H1 (cell line): ENCODE measurements around the gene PFDN1. TPM values are rescaled to one million over a fixed set of nuclear protein-coding genes. Genes with fewer than 3 reads are reported as not detected.

Experiments used
- CTCF ChIA-PET: fragments of 300-600 bp; sonication (Branson Sonifier 250); formaldehyde crosslinking; loops from one replicate; lab custom pipeline; 2021; ENCODE audit not compliant: partially characterized antibody; lab: Charles Lee
- POLR2A ChIA-PET: fragments of 300-600 bp; sonication (Branson Sonifier 250); formaldehyde crosslinking; loops from one replicate; lab custom pipeline; 2021; ENCODE audit warnings: inconsistent platforms; ENCODE audit not compliant: partially characterized antibody; lab: Charles Lee
- DNase-seq, 2 experiments: peaks; one replicate each; pipeline versions ENCODE4 v3.0.0 to v3.0.0-alpha.2; 2010 to 2022; ENCODE audit warnings: low spot score in 2 of 2, low read depth in 1 of 2, mixed read lengths in 1 of 2
- FAIRE-seq: peaks from 2 replicates; lab custom pipeline; 2011; peaks lifted over from hg19 to GRCh38; lab: Jason Lieb, UNC
- H2AFZ ChIP-seq: 2 replicates; pipeline ENCODE4 v1.8.1; 2012; ENCODE audit warnings: low read length, inconsistent platforms
- H2AK5ac ChIP-seq: 2 replicates; pipeline ENCODE4 v1.6.1; 2013; ENCODE audit warnings: low read depth, low read length
- H2BK120ac ChIP-seq: replicated peaks from 2 replicates; pipeline ENCODE3; 2013; ENCODE audit warnings: low read depth, low read length, inconsistent platforms
- H2BK12ac ChIP-seq: 2 replicates; pipeline ENCODE4 v1.6.1; 2013; ENCODE audit warnings: low read depth, low read length
- H2BK15ac ChIP-seq: 2 replicates; pipeline ENCODE4 v1.6.1; 2013; ENCODE audit warnings: low read length
- H2BK20ac ChIP-seq: 2 replicates; pipeline ENCODE4 v1.6.1; 2013; ENCODE audit warnings: low read length
- H2BK5ac ChIP-seq: 2 replicates; pipeline ENCODE4 v1.6.1; 2013; ENCODE audit warnings: low read depth, low read length
- H3K14ac ChIP-seq: 2 replicates; pipeline ENCODE4 v1.6.1; 2013; ENCODE audit warnings: inconsistent platforms; ENCODE audit not compliant: insufficient read length
- H3K18ac ChIP-seq: 2 replicates; pipeline ENCODE4 v1.6.1; 2013; ENCODE audit warnings: low read length; ENCODE audit errors: extremely low read depth
- H3K23ac ChIP-seq: 2 replicates; pipeline ENCODE4 v1.6.1; 2013; ENCODE audit warnings: inconsistent platforms; ENCODE audit not compliant: insufficient read length
- H3K23me2 ChIP-seq: 2 replicates; pipeline ENCODE4 v1.6.1; 2013; ENCODE audit warnings: low read depth, low read length
- H3K27ac ChIP-seq: 2 replicates; pipeline ENCODE4 v1.6.1; 2011; ENCODE audit warnings: low read depth, low read length, inconsistent platforms
- H3K27me3 ChIP-seq, 4 experiments: replicated peaks in 1 of 4; 1 replicate in 1 of 4; 2 replicates in 3 of 4; pipeline versions ENCODE4 v1.6.1 to v1.8.1; 2011 to 2013; ENCODE audit warnings: low read length in 3 of 4, mild to moderate bottlenecking in 3 of 4, inconsistent platforms in 2 of 4, mixed read lengths in 2 of 4, moderate library complexity in 1 of 4; ENCODE audit not compliant: control insufficient read depth in 3 of 4, insufficient read depth in 3 of 4; ENCODE audit errors: extremely low read depth in 1 of 4
- H3K36me3 ChIP-seq, 4 experiments: 2 replicates each; pipeline versions ENCODE4 v1.6.1 to v1.8.1; 2011 to 2013; ENCODE audit warnings: mild to moderate bottlenecking in 4 of 4, low read length in 3 of 4, moderate library complexity in 2 of 4, control low read depth in 1 of 4, inconsistent platforms in 1 of 4; ENCODE audit not compliant: insufficient read depth in 4 of 4, control insufficient read depth in 2 of 4
- H3K4ac ChIP-seq: replicated peaks from 2 replicates; pipeline ENCODE3; 2013; ENCODE audit warnings: low read length, low read depth, mixed read lengths, inconsistent platforms; ENCODE audit not compliant: insufficient read length
- H3K4me1 ChIP-seq, 4 experiments: replicated peaks in 1 of 4; 1 replicate in 1 of 4; 2 replicates in 3 of 4; pipeline versions ENCODE4 v1.6.1 to v1.8.1; 2011 to 2013; ENCODE audit warnings: low read length in 3 of 4, inconsistent platforms in 2 of 4, mixed read lengths in 1 of 4; ENCODE audit not compliant: insufficient read depth in 4 of 4, control insufficient read depth in 3 of 4
- H3K4me2 ChIP-seq, 2 experiments: 2 replicates each; pipeline versions ENCODE4 v1.6.1 to v1.8.1; 2011 to 2013; ENCODE audit warnings: low read depth in 2 of 2, low read length in 2 of 2, control low read depth in 1 of 2, inconsistent platforms in 1 of 2, mild to moderate bottlenecking in 1 of 2; ENCODE audit not compliant: insufficient read depth in 1 of 2
- H3K4me3 ChIP-seq, 4 experiments: fragments of 200-600, 300-600 bp in 1 of 4; sonication (generic), shearing (Covaris generic), sonication (Bioruptor Twin) in 1 of 4; 2 replicates each; pipeline versions ENCODE4 v1.5.1 to v1.8.1; 2011 to 2016; ENCODE audit warnings: low read length in 4 of 4, low read depth in 3 of 4, control low read depth in 2 of 4, inconsistent platforms in 2 of 4, mild to moderate bottlenecking in 2 of 4, mixed read lengths in 1 of 4, moderate library complexity in 1 of 4; ENCODE audit not compliant: insufficient read depth in 2 of 4; ENCODE audit errors: extremely low read depth in 1 of 4
- H3K56ac ChIP-seq: replicated peaks from 2 replicates; pipeline ENCODE3; 2013; ENCODE audit warnings: low read depth, mild to moderate bottlenecking, mixed read lengths, low read length, inconsistent platforms; ENCODE audit not compliant: insufficient read length
- H3K79me1 ChIP-seq: 2 replicates; pipeline ENCODE4 v1.6.1; 2013; ENCODE audit warnings: low read depth, low read length, control low read depth
- H3K79me2 ChIP-seq, 2 experiments: 2 replicates each; pipeline versions ENCODE4 v1.6.1 to v1.8.1; 2012 to 2013; ENCODE audit warnings: low read length in 2 of 2, mild to moderate bottlenecking in 2 of 2, inconsistent platforms in 1 of 2; ENCODE audit not compliant: insufficient read depth in 2 of 2, control insufficient read depth in 1 of 2
- H3K9ac ChIP-seq, 4 experiments: replicated peaks in 1 of 4; 1 replicate in 1 of 4; 2 replicates in 3 of 4; pipeline versions ENCODE4 v1.6.1 to v1.8.1; 2011 to 2013; ENCODE audit warnings: low read depth in 3 of 4, low read length in 3 of 4, control low read depth in 2 of 4, mild to moderate bottlenecking in 2 of 4, moderate library complexity in 2 of 4, inconsistent platforms in 1 of 4; ENCODE audit errors: extremely low read depth in 1 of 4
- H3K9me3 ChIP-seq, 2 experiments: 2 replicates each; pipeline versions ENCODE4 v1.6.1 to v1.8.1; 2012 to 2013; ENCODE audit warnings: mild to moderate bottlenecking in 2 of 2, moderate library complexity in 2 of 2, control low read depth in 1 of 2, inconsistent platforms in 1 of 2, low read depth in 1 of 2, low read length in 1 of 2, mixed read lengths in 1 of 2; ENCODE audit not compliant: insufficient read depth in 2 of 2
- H4K20me1 ChIP-seq, 2 experiments: replicated peaks in 1 of 2; 2 replicates each; pipeline versions ENCODE3 to v1.8.1; 2011 to 2013; ENCODE audit warnings: inconsistent platforms in 2 of 2, low read length in 2 of 2, mild to moderate bottlenecking in 1 of 2; ENCODE audit not compliant: insufficient read depth in 2 of 2, control insufficient read depth in 1 of 2
- H4K5ac ChIP-seq: 2 replicates; pipeline ENCODE4 v1.6.1; 2013; ENCODE audit warnings: low read length, low read depth, mixed read lengths, inconsistent platforms; ENCODE audit not compliant: insufficient read length
- H4K8ac ChIP-seq: 2 replicates; pipeline ENCODE4 v1.8.0; 2013; ENCODE audit warnings: mild to moderate bottlenecking, moderate library complexity, low read length, inconsistent platforms; ENCODE audit not compliant: insufficient read depth; ENCODE audit errors: extremely low read depth
- H4K91ac ChIP-seq: replicated peaks from 2 replicates; pipeline ENCODE3; 2013; ENCODE audit warnings: low read length, mixed read lengths, inconsistent platforms; ENCODE audit not compliant: insufficient read length
- EGR1 ChIP-seq: IDR thresholded peaks from 2 replicates; pipeline ENCODE4 v1.6.1; 2011; ENCODE audit warnings: low read depth, low read length, borderline replicate concordance
- KDM4A ChIP-seq: IDR thresholded peaks from one replicate; pipeline ENCODE4 v1.7.1; 2012; ENCODE audit warnings: low read depth, mild to moderate bottlenecking, moderate library complexity, low read length, inconsistent platforms; ENCODE audit not compliant: severe bottlenecking
- MAFK ChIP-seq: IDR thresholded peaks from 2 replicates; pipeline ENCODE4 v1.6.1; 2012; ENCODE audit warnings: low read depth, mild to moderate bottlenecking, improper control_type of control experiment, low read length
- POU5F1 ChIP-seq: IDR thresholded peaks from 2 replicates; pipeline ENCODE4 v1.6.1; 2011; ENCODE audit warnings: low read depth, mild to moderate bottlenecking, low read length, moderate library complexity
- TAF1 ChIP-seq: IDR thresholded peaks from 2 replicates; pipeline ENCODE4 v1.6.1; 2011; ENCODE audit warnings: mild to moderate bottlenecking, low read depth, low read length
- TCF12 ChIP-seq: IDR thresholded peaks from 2 replicates; pipeline ENCODE4 v1.6.1; 2011; ENCODE audit warnings: low read depth, mild to moderate bottlenecking, low read length
- ZNF274 ChIP-seq: IDR thresholded peaks from 2 replicates; pipeline ENCODE4 v1.7.0; 2012; ENCODE audit warnings: low read length, borderline replicate concordance; ENCODE audit errors: extremely low read depth
- WGBS, 2 experiments: shearing (Covaris generic) in 1 of 2; methylation state at CpG; one replicate each; pipeline versions ENCODE4 v1.1.6 to v1.1.7; 2013 to 2015; ENCODE audit warnings: low lambda C conversion rate in 2 of 2, mixed read lengths in 2 of 2, inconsistent platforms in 1 of 2, low coverage in 1 of 2, missing lambda C conversion rate in 1 of 2; ENCODE audit not compliant: insufficient replicate concordance in 2 of 2, insufficient coverage in 1 of 2, insufficient read length in 1 of 2; ENCODE audit errors: extremely low coverage in 1 of 2, missing lambda C conversion rate in 1 of 2; 5-methylcytosine and 5-hydroxymethylcytosine counted together
- polyA plus RNA-seq, 7 experiments: library from polyadenylated mRNA; depleted of rRNA in 3 of 7; stranded (reverse) in 5 of 7; unstranded in 2 of 7; fragments of >200 nt in 5 of 7; fragments of 200-250 nt in 2 of 7; gene quantifications; 1 replicate in 5 of 7; 2 replicates in 1 of 7; 4 replicates in 1 of 7; pipeline versions ENCODE4 v1.2.1 to v1.2.3, GENCODE V29; 2011 to 2013; ENCODE audit warnings: missing spikeins in 2 of 7, mixed read lengths in 2 of 7
- total RNA-seq: library from RNA; stranded (reverse); fragmentation: NEBNext Ultra II Directional; extraction: Animal tissue kit (Norgen Biotek cat#: 25700); gene quantifications from 2 replicates; pipeline ENCODE4 v1.2.1, GENCODE V29; 2021

Gene PFDN1
- total and polyA plus RNA-seq, 2 of the 8 experiments (the other 6 are each of a cell fraction or from before 2014, with no cell fraction given), result 53.0 to 89.6 TPM

GRCh38 chr5:140303966-140304365, 1.1 kb upstream of the PFDN1 start:
- Histone ChIP-seq H4K8ac (peak overlapping the region; percentile 71; the same call in 1 of the 2 replicates), H2AFZ (no peak overlapping the region), H2BK12ac (no peak overlapping the region), H3K14ac (no peak overlapping the region), H2AK5ac (no peak overlapping the region), H3K27me3 (no peaks in the 10 kb centered on the region), H3K9me3 (no peaks in the 10 kb centered on the region), H3K79me1 (no peaks in the 10 kb centered on the region), H3K9ac (no peak overlapping the region), H3K18ac (no peak overlapping the region), H2BK5ac (no peak overlapping the region), H3K4me2 (peak overlapping the region; percentile 28 to 86; a peak in 2 of 4 replicates), H3K4ac (no peak overlapping the region), H2BK20ac (no peak overlapping the region), H4K5ac (no peak overlapping the region), H4K91ac (no peak overlapping the region), H3K79me2 (peaks cover 6 to 28% of the 10 kb centered on the region in 2 experiments; a peak in 3 of 4 replicates), H3K23me2 (peaks cover 4% of the 10 kb centered on the region), H2BK120ac (no peak overlapping the region), H2BK15ac (no peak overlapping the region), H3K56ac (no peak overlapping the region), H3K4me3 (no peak overlapping the region), H4K20me1 (no peaks in the 10 kb centered on the region), H3K23ac (no peak overlapping the region), H3K27ac (no peak overlapping the region), H3K36me3 (peaks cover 0 to 2% (median under 1%) of the 10 kb centered on the region in 4 experiments; a peak in 3 of 8 replicates), H3K4me1 (no peaks in the 10 kb centered on the region)
- ChIA-PET POLR2A (interaction anchor here (1.5 to 2.9 kb wide), 8 partner anchors 14 to 98 kb away, joined by 5 to 11 read pairs (median 8); partner anchors contain the start of gene ANKHD1), CTCF (interaction anchor here (0.8 to 2.2 kb wide), 8 partner anchors 39 to 82 kb away, joined by 3 to 8 read pairs (median 4); partner anchors contain the start of gene HBEGF)
- TF ChIP-seq TCF12, result no peak
- TF ChIP-seq TAF1, result no peak
- no peak for TF ChIP-seq KDM4A
- no peak for TF ChIP-seq POU5F1
- no peak for TF ChIP-seq ZNF274
- TF ChIP-seq MAFK, result no peak
- no peak for TF ChIP-seq EGR1
- FAIRE-seq (no peak), DNase-seq (no peak)
- 85% methylated on average over 15 of the region's 15 CpGs; no CpG with 5 or more reads in 1 of the 2 experiments for WGBS, 2 experiments
